CD4-positive, alpha-beta T cell (primary cell): Measurements from ENCODE around the gene PLIN4. TPM values are rescaled to one million over a fixed set of nuclear protein-coding genes. Genes with fewer than 3 reads are reported as not detected.
"Not testable (repeated sequence)": the region's sequence is repeated elsewhere in the genome, so short reads cannot be mapped to it uniquely, and the experiment has no call there.

Experiments used
- ATAC-seq: fragments of 200-7000 bp; cut with Tn5 transposase; one replicate; pipeline ENCODE4 v1.10.0; 2022; ENCODE audit warnings: mild to moderate bottlenecking; ENCODE audit not compliant: poor library complexity
- CTCF ChIA-PET: fragments of 350-600 bp; sonication (Branson Sonifier 250); formaldehyde crosslinking; loops from one replicate; lab custom pipeline; 2021; ENCODE audit warnings: antibody characterized with exemption, inconsistent platforms; lab: Charles Lee
- POLR2A ChIA-PET: fragments of 350-600 bp; sonication (Branson Sonifier 250); formaldehyde crosslinking; loops from one replicate; lab custom pipeline; 2021; ENCODE audit warnings: antibody characterized with exemption, inconsistent platforms; lab: Charles Lee
- DNase-seq, 14 experiments: peaks; one replicate each; pipeline ENCODE4 v3.0.0-alpha.2; 2013 to 2020; ENCODE audit warnings: mixed read lengths in 2 of 14
- H3K27ac ChIP-seq, 2 donors: one replicate each; pipeline versions ENCODE4 v1.5.1 to v1.7.0; 2013; ENCODE audit warnings: low read length in 2 of 2, low read depth in 1 of 2, mild to moderate bottlenecking in 1 of 2
- H3K27me3 ChIP-seq, 2 experiments: 1 replicate in 1 of 2; 2 replicates in 1 of 2; pipeline versions ENCODE4 v1.6.1 to v1.7.0; 2013; ENCODE audit warnings: low read length in 2 of 2, control low read depth in 1 of 2, mild to moderate bottlenecking in 1 of 2, moderate library complexity in 1 of 2; ENCODE audit not compliant: insufficient read depth in 2 of 2, control insufficient read depth in 1 of 2
- H3K36me3 ChIP-seq: one replicate; pipeline ENCODE4 v1.6.1; 2013; ENCODE audit warnings: low read length, control low read depth; ENCODE audit not compliant: insufficient read depth
- H3K4me1 ChIP-seq: one replicate; pipeline ENCODE4 v1.6.1; 2013; ENCODE audit warnings: low read length, control low read depth; ENCODE audit not compliant: insufficient read depth
- H3K4me3 ChIP-seq: one replicate; pipeline ENCODE4 v1.5.1; 2013; ENCODE audit warnings: mild to moderate bottlenecking, low read length, moderate library complexity
- H3K9me3 ChIP-seq, 2 experiments: 1 replicate in 1 of 2; 2 replicates in 1 of 2; pipeline versions ENCODE4 v1.6.1 to v1.7.0; 2013; ENCODE audit warnings: low read length in 2 of 2, mild to moderate bottlenecking in 2 of 2, control low read depth in 1 of 2, moderate library complexity in 1 of 2; ENCODE audit not compliant: control insufficient read depth in 1 of 2, insufficient read depth in 1 of 2
- H3K27ac Mint-ChIP-seq: one replicate; pipeline ENCODE4 v1.8.0; 2020; ENCODE audit warnings: mixed read lengths
- H3K27me3 Mint-ChIP-seq: one replicate; pipeline ENCODE4 v1.8.0; 2021; ENCODE audit warnings: mixed read lengths
- H3K36me3 Mint-ChIP-seq: one replicate; pipeline ENCODE4 v1.8.0; 2021; ENCODE audit warnings: low read depth, mixed read lengths
- H3K4me1 Mint-ChIP-seq: one replicate; pipeline ENCODE4 v1.8.0; 2021; ENCODE audit warnings: low read depth, mixed read lengths
- H3K4me3 Mint-ChIP-seq: one replicate; pipeline ENCODE4 v1.8.0; 2020; ENCODE audit warnings: mild to moderate bottlenecking, mixed read lengths
- H3K9me3 Mint-ChIP-seq: one replicate; pipeline ENCODE4 v1.8.0; 2020; ENCODE audit warnings: mixed read lengths
- intact Hi-C, 2 experiments: fragments of 100-400 bp; cut with DNase I in 1 of 2; cut with micrococcal nuclease in 1 of 2; formaldehyde crosslinking; loops; one replicate each; pipeline versions ENCODE4 v1.15.1 to v1.9.0; 2023 to 2025; cut with DNase I, micrococcal nuclease
- total RNA-seq, 174 experiments: library from RNA in 2 of 174; stranded (reverse) in 2 of 174; gene quantifications; one replicate each; pipeline ENCODE4 v1.2.3 and lab custom pipeline; 2021 to 2026
- TF ChIP-seq, protein P1 (sequence below): fragments of 200-600 bp; IDR thresholded peaks from one replicate; pipeline ENCODE4 v1.8.0; 2022; ENCODE audit warnings: antibody characterized with exemption, mild to moderate bottlenecking

Gene PLIN4
- total RNA-seq, 2 experiments from 2014 or later, result not detected

DNA sequence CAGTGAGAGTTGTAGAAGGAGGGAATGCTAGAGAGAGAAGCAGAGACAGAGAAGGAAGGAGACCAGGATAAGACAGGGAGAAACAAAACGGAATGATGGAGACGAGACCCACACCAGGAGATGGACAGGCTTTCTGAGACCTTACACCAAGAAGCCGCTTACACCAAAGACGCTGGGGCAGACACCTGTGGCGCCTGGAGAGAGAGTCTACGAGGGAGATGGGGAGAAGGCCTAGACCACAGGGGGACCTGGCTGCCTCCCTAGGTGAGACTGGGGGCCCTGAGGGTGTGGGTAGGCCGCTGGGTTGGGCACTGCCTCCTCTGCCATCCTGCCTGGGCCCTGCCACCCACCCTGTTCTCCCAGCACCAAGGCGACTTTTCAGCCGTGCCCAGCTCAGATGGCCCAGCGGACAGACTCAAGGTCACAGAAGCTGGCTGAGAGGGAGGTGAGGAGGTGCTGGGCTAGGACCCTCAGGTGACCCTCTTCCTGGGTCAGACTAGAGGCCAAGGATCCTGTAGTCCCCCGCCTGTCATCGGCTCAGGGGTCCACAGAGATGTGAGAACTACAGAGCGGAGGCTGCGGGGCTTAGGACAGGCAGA, 11.7 kb upstream of the PLIN4 start:
- Mint-ChIP-seq H3K4me1 (no peaks in the 10 kb centered on the region), H3K9me3 (no peaks in the 10 kb centered on the region), H3K27me3 (peaks cover 10% of the 10 kb centered on the region), H3K4me3 (no peak overlapping the region), H3K27ac (no peak overlapping the region), H3K36me3 (no peaks in the 10 kb centered on the region)
- ChIA-PET POLR2A (no interaction called here), CTCF (no interaction called here)
- H3K9me3 ChIP-seq, result no peaks in the 10 kb centered on the region
- intact Hi-C loops, result loop anchor here in 1 of 2 experiments (5.0 kb wide), 1 partner anchor 283 kb away; the partner anchor contains the start of gene YJU2
- no peak overlapping the region for H3K4me3 ChIP-seq
- no peak overlapping the region for H3K27ac ChIP-seq
- peaks cover 3% of the 10 kb centered on the region for H3K4me1 ChIP-seq
- ATAC-seq, result no peak
- DNase-seq, result no peak
- TF ChIP-seq, protein P1, sequence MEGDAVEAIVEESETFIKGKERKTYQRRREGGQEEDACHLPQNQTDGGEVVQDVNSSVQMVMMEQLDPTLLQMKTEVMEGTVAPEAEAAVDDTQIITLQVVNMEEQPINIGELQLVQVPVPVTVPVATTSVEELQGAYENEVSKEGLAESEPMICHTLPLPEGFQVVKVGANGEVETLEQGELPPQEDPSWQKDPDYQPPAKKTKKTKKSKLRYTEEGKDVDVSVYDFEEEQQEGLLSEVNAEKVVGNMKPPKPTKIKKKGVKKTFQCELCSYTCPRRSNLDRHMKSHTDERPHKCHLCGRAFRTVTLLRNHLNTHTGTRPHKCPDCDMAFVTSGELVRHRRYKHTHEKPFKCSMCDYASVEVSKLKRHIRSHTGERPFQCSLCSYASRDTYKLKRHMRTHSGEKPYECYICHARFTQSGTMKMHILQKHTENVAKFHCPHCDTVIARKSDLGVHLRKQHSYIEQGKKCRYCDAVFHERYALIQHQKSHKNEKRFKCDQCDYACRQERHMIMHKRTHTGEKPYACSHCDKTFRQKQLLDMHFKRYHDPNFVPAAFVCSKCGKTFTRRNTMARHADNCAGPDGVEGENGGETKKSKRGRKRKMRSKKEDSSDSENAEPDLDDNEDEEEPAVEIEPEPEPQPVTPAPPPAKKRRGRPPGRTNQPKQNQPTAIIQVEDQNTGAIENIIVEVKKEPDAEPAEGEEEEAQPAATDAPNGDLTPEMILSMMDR, result no peak
- H3K36me3 ChIP-seq, result no peaks in the 10 kb centered on the region
- no peaks in the 10 kb centered on the region for H3K27me3 ChIP-seq

DNA sequence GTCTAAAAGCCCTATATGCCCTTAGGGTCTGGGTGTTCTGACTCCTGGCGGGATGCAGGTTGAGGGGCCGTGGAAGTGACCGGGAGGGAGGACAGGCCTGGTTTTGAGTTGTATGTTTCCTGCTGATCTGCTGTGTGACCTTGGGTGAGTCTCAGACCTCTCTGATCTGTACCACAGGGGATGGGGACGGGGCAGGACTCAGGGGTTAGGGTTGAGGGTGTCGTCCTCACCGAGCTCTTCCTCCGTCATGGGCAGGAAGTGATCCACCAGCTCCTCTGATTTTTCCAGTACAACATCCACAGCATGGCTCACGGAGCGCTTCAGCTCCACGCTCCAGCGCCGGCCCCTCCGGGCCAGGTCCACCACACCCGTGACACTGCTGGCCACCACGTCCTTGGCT, 10.6 kb upstream of the PLIN4 start:
- POLR2A ChIA-PET, result no interaction called here
- no peaks in the 10 kb centered on the region for H3K4me1 ChIP-seq
- no peaks in the 10 kb centered on the region for H3K9me3 ChIP-seq
- H3K36me3 ChIP-seq, result no peaks in the 10 kb centered on the region
- Mint-ChIP-seq H3K36me3 (no peaks in the 10 kb centered on the region), H3K9me3 (no peaks in the 10 kb centered on the region), H3K27ac (no peak overlapping the region), H3K4me1 (no peaks in the 10 kb centered on the region), H3K4me3 (no peak overlapping the region), H3K27me3 (peaks cover 7% of the 10 kb centered on the region)
- DNase-seq (no peak), ATAC-seq (no peak)
- H3K27ac ChIP-seq, result no peak overlapping the region
- TF ChIP-seq, protein P1, result no peak
- CTCF ChIA-PET, result no interaction called here
- H3K27me3 ChIP-seq, result no peaks in the 10 kb centered on the region
- no peak overlapping the region for H3K4me3 ChIP-seq
- intact Hi-C loops, result loop anchor here in 1 of 2 experiments (5.0 kb wide), 1 partner anchor 282 kb away; the partner anchor contains the start of gene YJU2

GRCh38 chr19:4527377-4527776, 9.1 kb upstream of the PLIN4 start:
- H3K9me3 Mint-ChIP-seq, CTCF ChIA-PET, H3K4me3 Mint-ChIP-seq, H3K27me3 ChIP-seq, H3K4me1 ChIP-seq, DNase-seq, H3K27ac ChIP-seq, H3K36me3 ChIP-seq, H3K4me3 ChIP-seq, H3K27me3 Mint-ChIP-seq, H3K27ac Mint-ChIP-seq, H3K9me3 ChIP-seq, POLR2A ChIA-PET, ATAC-seq, H3K4me1 Mint-ChIP-seq, H3K36me3 Mint-ChIP-seq: not testable (repeated sequence)
- intact Hi-C loops, result loop anchor here in 1 of 2 experiments (5.0 kb wide), 1 partner anchor 280 kb away; the partner anchor contains the start of gene YJU2
